OCI-LY3 (cell line): ENCODE data around the gene KLF11.

ENCODE experiments used
- H2AFZ ChIP-seq: fragments of 200-600, 300-600 bp; shearing (Covaris generic); 2 replicates; pipeline ENCODE4 v1.6.0; 2014; ENCODE audit warnings: antibody characterized with exemption, low read depth, low read length
- H3K27ac ChIP-seq: fragments of 200-600, 300-600 bp; sonication (generic); 2 replicates; pipeline ENCODE4 v1.5.1; 2014; ENCODE audit warnings: mild to moderate bottlenecking, low read length, moderate library complexity, mixed read lengths
- H3K27me3 ChIP-seq: fragments of 200-600, 300-600 bp; sonication (generic); 2 replicates; pipeline ENCODE4 v1.6.1; 2014; ENCODE audit warnings: low read depth, low read length, mixed read lengths
- H3K36me3 ChIP-seq: fragments of 200-600, 300-600 bp; sonication (generic); replicated peaks from 2 replicates; pipeline ENCODE3; 2014; ENCODE audit warnings: low read depth, low read length, mixed read lengths
- H3K4me1 ChIP-seq: fragments of 300-600, 200-600 bp; sonication (generic); 2 replicates; pipeline ENCODE4 v1.6.1; 2014; ENCODE audit warnings: low read length, mixed read lengths
- H3K4me2 ChIP-seq: fragments of 200-600, 300-600 bp; sonication (generic); 2 replicates; pipeline ENCODE4 v1.6.1; 2014; ENCODE audit warnings: low read length, mixed read lengths
- H3K4me3 ChIP-seq: fragments of 300-600, 200-600 bp; sonication (generic); 2 replicates; pipeline ENCODE4 v1.5.1; 2014; ENCODE audit warnings: antibody characterized with exemption, mild to moderate bottlenecking, low read length, moderate library complexity
- H3K79me2 ChIP-seq: fragments of 300-600, 200-600 bp; shearing (Covaris generic); 2 replicates; pipeline ENCODE4 v1.6.1; 2014; ENCODE audit warnings: mild to moderate bottlenecking, low read length, mixed read lengths
- H3K9ac ChIP-seq: fragments of 300-600, 200-600 bp; shearing (Covaris generic); 2 replicates; pipeline ENCODE4 v1.6.0; 2014; ENCODE audit warnings: mild to moderate bottlenecking, low read length, moderate library complexity
- H3K9me3 ChIP-seq: fragments of 200-600, 300-600 bp; shearing (Covaris generic); 2 replicates; pipeline ENCODE4 v1.6.1; 2014; ENCODE audit warnings: low read length, mixed read lengths; ENCODE audit not compliant: insufficient read depth
- H4K20me1 ChIP-seq: fragments of 200-600, 300-600 bp; sonication (generic); 2 replicates; pipeline ENCODE4 v1.6.1; 2016; ENCODE audit warnings: low read length, mixed read lengths; ENCODE audit not compliant: insufficient read depth
- CTCF ChIP-seq: fragments of 200-600, 300-600 bp; sonication (generic); IDR thresholded peaks from 2 replicates; pipeline ENCODE4 v1.5.1; 2014; ENCODE audit warnings: antibody characterized with exemption, low read length, low read depth
- EZH2phosphoT487 ChIP-seq: fragments of 200-600 bp; shearing (Covaris generic); IDR thresholded peaks from 2 replicates; pipeline ENCODE4 v1.6.1; 2018; ENCODE audit warnings: antibody characterized with exemption, mixed run types, low read depth

KLF11 gene

DNA sequence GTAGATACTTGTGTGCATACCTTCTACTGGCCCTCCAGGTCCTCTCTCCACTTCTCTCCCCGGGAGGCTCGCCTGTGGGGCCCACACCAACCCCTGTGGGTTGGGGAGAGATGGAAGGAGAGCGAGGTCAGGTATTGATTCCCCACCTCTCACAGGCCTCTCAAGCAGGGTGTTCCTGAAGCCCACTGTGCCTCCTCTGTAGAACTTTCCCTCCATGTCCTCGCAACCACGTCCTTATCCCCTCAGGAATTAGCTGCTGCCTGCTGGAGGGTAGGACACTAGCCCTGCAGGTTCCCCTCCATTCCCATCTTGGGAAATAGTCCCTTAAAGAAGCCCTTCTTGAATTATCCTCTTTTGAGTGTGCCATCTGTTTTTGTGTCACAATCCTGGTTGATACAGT lies 38.9 kb upstream of the KLF11 start:
- Histone ChIP-seq H3K9me3 (no peaks in the 10 kb centered on the region), H3K36me3 (no peaks in the 10 kb centered on the region), H3K4me2 (no peak overlapping the region), H3K27ac (no peak overlapping the region), H3K4me1 (no peaks in the 10 kb centered on the region), H3K4me3 (no peak overlapping the region), H3K79me2 (no peaks in the 10 kb centered on the region), H2AFZ (no peak overlapping the region), H4K20me1 (no peaks in the 10 kb centered on the region), H3K9ac (no peak overlapping the region), H3K27me3 (no peaks in the 10 kb centered on the region)
- TF ChIP-seq EZH2phosphoT487 (no peak), CTCF (no peak)

DNA sequence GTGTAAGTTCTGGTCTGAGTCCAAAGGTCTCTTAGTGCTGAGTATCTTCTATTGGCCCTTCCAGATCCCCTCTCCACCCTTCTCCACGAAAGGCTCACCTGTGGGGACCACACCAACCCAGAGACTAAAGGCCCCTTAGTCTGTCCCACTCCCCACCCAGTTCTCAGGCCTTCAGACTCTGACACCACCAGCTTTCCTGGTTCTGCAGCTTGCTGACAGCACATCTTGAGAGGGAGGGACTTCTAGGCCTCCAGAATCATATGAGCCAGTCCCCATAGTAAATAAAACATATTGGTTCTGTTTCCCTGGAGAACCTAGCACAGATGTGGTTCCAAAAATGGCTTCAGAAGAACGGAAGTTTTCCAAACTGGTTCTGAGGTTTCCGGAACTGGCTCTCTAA lies 38.5 kb upstream of the KLF11 start:
- Histone ChIP-seq H3K36me3 (no peaks in the 10 kb centered on the region), H3K27me3 (no peaks in the 10 kb centered on the region), H2AFZ (no peak overlapping the region), H3K4me2 (no peak overlapping the region), H3K9ac (no peak overlapping the region), H3K9me3 (no peaks in the 10 kb centered on the region), H3K4me1 (no peaks in the 10 kb centered on the region), H3K79me2 (no peaks in the 10 kb centered on the region), H3K4me3 (no peak overlapping the region), H4K20me1 (no peaks in the 10 kb centered on the region), H3K27ac (no peak overlapping the region)
- TF ChIP-seq CTCF = no peak
- TF ChIP-seq EZH2phosphoT487 = no peak

GRCh38 chr2:10005461-10006235 lies 37.7 kb upstream of the KLF11 start:
- H3K27ac ChIP-seq = no peak overlapping the region
- no peak overlapping the region for H3K9ac ChIP-seq
- no peaks in the 10 kb centered on the region for H3K9me3 ChIP-seq
- TF ChIP-seq CTCF (no peak), EZH2phosphoT487 (no peak)
- H3K36me3 ChIP-seq = no peaks in the 10 kb centered on the region
- H3K4me1 ChIP-seq = no peaks in the 10 kb centered on the region
- H3K4me2 ChIP-seq = no peak overlapping the region
- H2AFZ ChIP-seq = no peak overlapping the region
- H3K4me3 ChIP-seq = no peak overlapping the region
- H4K20me1 ChIP-seq = no peaks in the 10 kb centered on the region
- no peaks in the 10 kb centered on the region for H3K27me3 ChIP-seq
- no peaks in the 10 kb centered on the region for H3K79me2 ChIP-seq

- TF ChIP-seq CTCF (no peak), EZH2phosphoT487 (no peak)
- no peak overlapping the region for H3K9ac ChIP-seq
- H3K4me3 ChIP-seq = no peak overlapping the region
- no peak overlapping the region for H3K27ac ChIP-seq
- no peaks in the 10 kb centered on the region for H3K4me1 ChIP-seq
- H4K20me1 ChIP-seq = no peaks in the 10 kb centered on the region
- no peak overlapping the region for H2AFZ ChIP-seq
- H3K36me3 ChIP-seq = no peaks in the 10 kb centered on the region
- no peak overlapping the region for H3K4me2 ChIP-seq
- no peaks in the 10 kb centered on the region for H3K9me3 ChIP-seq
- no peaks in the 10 kb centered on the region for H3K27me3 ChIP-seq
- no peaks in the 10 kb centered on the region for H3K79me2 ChIP-seq
These were observed 36.9 kb upstream of the KLF11 start for GRCh38 chr2:10006236-10007161.
